GM19467 (cell line): ENCODE data around the gene WRAP73.

Source experiments
- ATAC-seq: cut with Tn5 transposase; IDR thresholded peaks from one replicate; pipeline ENCODE4 v1.9.1; 2021; ENCODE audit warnings: mild to moderate bottlenecking, moderate library complexity; ENCODE audit not compliant: unreplicated experiment

Gene WRAP73

GRCh38 chr1:3614755-3615742 lies 34.9 kb downstream of the WRAP73 start:
- ATAC-seq = no peak

GRCh38 chr1:3612123-3612522 lies 37.8 kb downstream of the WRAP73 start:
- ATAC-seq = no peak

- no peak for ATAC-seq
Measured at GRCh38 chr1:3611170-3612019, 38.5 kb downstream of the WRAP73 start, which contains the start of gene MEGF6. MEGF6 (minus strand) TSS chr1:3611508; CDS start chr1:3611268, 240 bp downstream.

GRCh38 chr1:3610527-3611169 lies 39.3 kb downstream of the WRAP73 start:
- no peak for ATAC-seq

- no peak for ATAC-seq
Measured at GRCh38 chr1:3609769-3610526, 40.0 kb downstream of the WRAP73 start.

- ATAC-seq = no peak
Measured at GRCh38 chr1:3609016-3609768, 40.7 kb downstream of the WRAP73 start.

GRCh38 chr1:3608154-3608553 lies 41.7 kb downstream of the WRAP73 start:
- no peak for ATAC-seq

- ATAC-seq = no peak
Measured at GRCh38 chr1:3607703-3608065, 42.2 kb downstream of the WRAP73 start.

- ATAC-seq = no peak
Measured at GRCh38 chr1:3606779-3607702, 42.9 kb downstream of the WRAP73 start.

GRCh38 chr1:3604997-3605823 lies 44.7 kb downstream of the WRAP73 start:
- ATAC-seq = no peak

- no peak for ATAC-seq
Measured at GRCh38 chr1:3604468-3604974, 45.4 kb downstream of the WRAP73 start.

- ATAC-seq = no peak
Measured at GRCh38 chr1:3603571-3604467, 46.1 kb downstream of the WRAP73 start.

- no peak for ATAC-seq
Measured at GRCh38 chr1:3603156-3603555, 46.7 kb downstream of the WRAP73 start.

- ATAC-seq = no peak
Measured at GRCh38 chr1:3602375-3602774, 47.5 kb downstream of the WRAP73 start.

- ATAC-seq = no peak
Measured at GRCh38 chr1:3601743-3602142, 48.2 kb downstream of the WRAP73 start.

- no peak for ATAC-seq
Measured at GRCh38 chr1:3600354-3600753, 49.5 kb downstream of the WRAP73 start.

- no peak for ATAC-seq
Measured at GRCh38 chr1:3599816-3600215, 50.1 kb downstream of the WRAP73 start.
